Neural crest cell (in vitro differentiated cells): ENCODE measurements around the gene FOXE1. TPM values are rescaled to one million over a fixed set of nuclear protein-coding genes. Genes with fewer than 3 reads are reported as not detected.

Experiments
- DNase-seq: peaks from one replicate; pipeline ENCODE4 v3.0.0; 2021; ENCODE audit warnings: low read depth, mixed read lengths, low spot score
- H3K27ac Mint-ChIP-seq: one replicate; pipeline ENCODE4 v1.8.0; 2021; ENCODE audit warnings: mild to moderate bottlenecking, mixed read lengths; ENCODE audit not compliant: unreplicated experiment
- H3K27me3 Mint-ChIP-seq: 2 replicates; pipeline ENCODE4 v1.8.0; 2021; ENCODE audit warnings: low read depth, mild to moderate bottlenecking, mixed read lengths
- H3K36me3 Mint-ChIP-seq: 2 replicates; pipeline ENCODE4 v1.8.0; 2021; ENCODE audit warnings: low read depth, mild to moderate bottlenecking, mixed read lengths
- H3K4me1 Mint-ChIP-seq: 2 replicates; pipeline ENCODE4 v1.8.0; 2021; ENCODE audit warnings: mixed read lengths
- H3K4me3 Mint-ChIP-seq: one replicate; pipeline ENCODE4 v1.8.0; 2021; ENCODE audit warnings: mild to moderate bottlenecking, mixed read lengths
- H3K9me3 Mint-ChIP-seq: 2 replicates; pipeline ENCODE4 v1.8.0; 2021; ENCODE audit warnings: mixed read lengths
- CTCF ChIP-seq: fragments of 200-600 bp; sonication (generic); conservative IDR thresholded peaks from 2 replicates; pipeline ENCODE4 v1.5.0; 2021; ENCODE audit warnings: antibody characterized with exemption, mild to moderate bottlenecking
- total RNA-seq: library from RNA; stranded (reverse); gene quantifications from 2 replicates; pipeline ENCODE4 v1.2.1, GENCODE V29; 2021

FOXE1 gene
- total RNA-seq, 1 donor from 2014 or later, result not detected

GRCh38 chr9:97904725-97905124 is 51.7 kb downstream of the FOXE1 start:
- Mint-ChIP-seq H3K9me3 (no peaks in the 10 kb centered on the region), H3K4me1 (no peaks in the 10 kb centered on the region), H3K27ac (no peak overlapping the region), H3K27me3 (no peaks in the 10 kb centered on the region), H3K36me3 (peaks cover 6% of the 10 kb centered on the region), H3K4me3 (no peak overlapping the region)
- TF ChIP-seq CTCF, result no peak
- DNase-seq, result no peak

GRCh38 chr9:97905228-97905627 is 52.2 kb downstream of the FOXE1 start:
- no peaks in the 10 kb centered on the region for H3K4me1 Mint-ChIP-seq

More at GRCh38 chr9:97905228-97905627, 52.2 kb downstream of the FOXE1 start:
- TF ChIP-seq CTCF, result no peak
- peaks cover 6% of the 10 kb centered on the region for H3K36me3 Mint-ChIP-seq
- DNase-seq, result no peak
- H3K9me3 Mint-ChIP-seq, result no peaks in the 10 kb centered on the region
- H3K27ac Mint-ChIP-seq, result no peak overlapping the region
- H3K27me3 Mint-ChIP-seq, result no peaks in the 10 kb centered on the region
- no peak overlapping the region for H3K4me3 Mint-ChIP-seq

Other genes with a start within 250 kb of the FOXE1 start
- 24.4 and 29.4 TPM in 2 replicates for gene TSTD2, start 219.9 kb upstream of the FOXE1 start, total RNA-seq
- gene NCBP1, start 219.4 kb upstream of the FOXE1 start, total RNA-seq, result 51.4 and 52.2 TPM in 2 replicates
- gene XPA, start 155.9 kb upstream of the FOXE1 start, total RNA-seq, result 14.1 and 15.6 TPM in 2 replicates
- gene TRMO, start 69.3 kb downstream of the FOXE1 start, total RNA-seq, result 11.4 and 12.7 TPM in 2 replicates
- not detected in 2 replicates for gene HEMGN, start 84.9 kb downstream of the FOXE1 start, total RNA-seq
- 220 and 235 TPM in 2 replicates for gene ANP32B, start 130.1 kb downstream of the FOXE1 start, total RNA-seq
- gene NANS, start 203.5 kb downstream of the FOXE1 start, total RNA-seq, result 39.6 and 40.9 TPM in 2 replicates